ENCODE data around the gene RIMS4. TPM values are rescaled to one million over a fixed set of nuclear protein-coding genes. Genes with fewer than 3 reads are reported as not detected.

The RIMS4 gene
- total and polyA plus RNA-seq, 3 donors from 2014 or later, result 29.7 to 72.1 (median 32.1) TPM

DNA sequence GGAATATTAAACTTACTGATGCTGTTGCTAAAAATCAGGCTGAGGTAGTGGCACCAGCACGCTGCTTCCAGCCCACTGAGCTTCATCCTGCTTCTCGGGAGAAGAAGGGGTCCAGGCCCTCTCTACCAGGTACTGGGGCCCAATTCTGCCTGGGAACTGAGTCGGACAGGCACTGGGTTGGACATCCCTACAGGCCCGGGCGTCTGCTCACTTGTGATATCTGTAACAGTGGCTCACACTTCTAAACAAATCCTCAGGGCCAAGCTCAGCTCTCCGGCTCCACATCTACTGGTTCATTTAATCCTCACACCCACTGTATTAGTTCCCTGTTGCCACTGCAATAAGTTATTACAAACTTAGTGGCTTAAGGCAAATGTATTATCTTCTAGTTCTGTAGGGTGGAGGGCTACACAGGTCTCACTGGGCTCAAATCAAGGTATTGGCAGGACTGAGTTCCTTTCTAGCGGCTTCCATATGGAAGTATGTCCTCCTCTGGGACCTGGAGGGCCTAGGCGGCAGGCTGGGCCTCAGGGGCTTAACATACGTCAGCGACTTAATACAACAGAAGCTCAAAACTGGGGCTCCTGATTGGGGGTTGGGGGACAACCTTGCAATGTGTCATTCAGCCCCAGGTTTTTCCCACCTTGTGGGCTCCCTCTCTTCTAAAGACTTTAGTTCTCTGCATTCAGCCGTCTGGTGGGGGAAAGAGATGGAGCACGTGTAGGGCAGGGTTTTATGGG lies 66.3 kb downstream of the RIMS4 start:
- no peaks in the 10 kb centered on the region for H3K9me3 ChIP-seq
- no peaks in the 10 kb centered on the region for H3K27me3 ChIP-seq
- peaks cover 10% of the 10 kb centered on the region for H3K4me1 ChIP-seq
- intact Hi-C loops (cut with DNase I; ENCODE audit: low total_unique reads), result no loop called here
- H3K4me3 ChIP-seq, result no peak overlapping the region
- no peak overlapping the region for H3K27ac ChIP-seq
- TF ChIP-seq, protein P1, sequence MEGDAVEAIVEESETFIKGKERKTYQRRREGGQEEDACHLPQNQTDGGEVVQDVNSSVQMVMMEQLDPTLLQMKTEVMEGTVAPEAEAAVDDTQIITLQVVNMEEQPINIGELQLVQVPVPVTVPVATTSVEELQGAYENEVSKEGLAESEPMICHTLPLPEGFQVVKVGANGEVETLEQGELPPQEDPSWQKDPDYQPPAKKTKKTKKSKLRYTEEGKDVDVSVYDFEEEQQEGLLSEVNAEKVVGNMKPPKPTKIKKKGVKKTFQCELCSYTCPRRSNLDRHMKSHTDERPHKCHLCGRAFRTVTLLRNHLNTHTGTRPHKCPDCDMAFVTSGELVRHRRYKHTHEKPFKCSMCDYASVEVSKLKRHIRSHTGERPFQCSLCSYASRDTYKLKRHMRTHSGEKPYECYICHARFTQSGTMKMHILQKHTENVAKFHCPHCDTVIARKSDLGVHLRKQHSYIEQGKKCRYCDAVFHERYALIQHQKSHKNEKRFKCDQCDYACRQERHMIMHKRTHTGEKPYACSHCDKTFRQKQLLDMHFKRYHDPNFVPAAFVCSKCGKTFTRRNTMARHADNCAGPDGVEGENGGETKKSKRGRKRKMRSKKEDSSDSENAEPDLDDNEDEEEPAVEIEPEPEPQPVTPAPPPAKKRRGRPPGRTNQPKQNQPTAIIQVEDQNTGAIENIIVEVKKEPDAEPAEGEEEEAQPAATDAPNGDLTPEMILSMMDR (IDR thresholded peaks at IDR 0.05), result no peak
- no peak for TF ChIP-seq POLR2A (IDR thresholded peaks at IDR 0.05)
- no peaks in the 10 kb centered on the region for H3K36me3 ChIP-seq (ENCODE audit: low read depth, missing control alignments)
- 89 to 90% methylated on average over 12 of the region's 12 CpGs for WGBS, 2 donors
- no peak for DNase-seq

GRCh38 chr20:44743080-44743701 lies 67.2 kb downstream of the RIMS4 start:
- Histone ChIP-seq H3K9me3 (no peaks in the 10 kb centered on the region), H3K4me3 (no peak overlapping the region), H3K27me3 (no peaks in the 10 kb centered on the region), H3K4me1 (peaks cover 10% of the 10 kb centered on the region), H3K36me3 (ENCODE audit: low read depth, missing control alignments) (no peaks in the 10 kb centered on the region), H3K27ac (no peak overlapping the region)
- 86% methylated on average over 4 to 7 of the region's 7 CpGs for WGBS, 2 donors
- intact Hi-C loops (cut with DNase I; ENCODE audit: low total_unique reads), result no loop called here
- DNase-seq, result no peak
- TF ChIP-seq, protein P1 (IDR thresholded peaks at IDR 0.05), result no peak
- TF ChIP-seq POLR2A (IDR thresholded peaks at IDR 0.05), result no peak

GRCh38 chr20:44742304-44743079 lies 67.9 kb downstream of the RIMS4 start:
- peaks cover 10% of the 10 kb centered on the region for H3K4me1 ChIP-seq
- H3K36me3 ChIP-seq (ENCODE audit: low read depth, missing control alignments), result no peaks in the 10 kb centered on the region
- no peaks in the 10 kb centered on the region for H3K9me3 ChIP-seq
- no peak for TF ChIP-seq POLR2A (IDR thresholded peaks at IDR 0.05)
- TF ChIP-seq, protein P1 (IDR thresholded peaks at IDR 0.05), result no peak
- no peaks in the 10 kb centered on the region for H3K27me3 ChIP-seq
- no peak overlapping the region for H3K27ac ChIP-seq
- H3K4me3 ChIP-seq, result no peak overlapping the region
- intact Hi-C loops (cut with DNase I; ENCODE audit: low total_unique reads), result no loop called here
- no peak for DNase-seq
- WGBS, 2 donors, result 82 to 83% methylated on average over 6 to 14 of the region's 14 CpGs

- H3K36me3 ChIP-seq (ENCODE audit: low read depth, missing control alignments), result no peaks in the 10 kb centered on the region
- H3K4me3 ChIP-seq, result no peak overlapping the region
- H3K27me3 ChIP-seq, result no peaks in the 10 kb centered on the region
- H3K27ac ChIP-seq, result no peak overlapping the region
- H3K4me1 ChIP-seq, result peaks cover 10% of the 10 kb centered on the region
- WGBS, 2 donors, result 75 to 80% methylated on average over 2 of the region's 2 CpGs
- TF ChIP-seq, protein P1 (IDR thresholded peaks at IDR 0.05), result no peak
- no peak for TF ChIP-seq POLR2A (IDR thresholded peaks at IDR 0.05)
- intact Hi-C loops (cut with DNase I; ENCODE audit: low total_unique reads), result no loop called here
- DNase-seq, result no peak
- no peaks in the 10 kb centered on the region for H3K9me3 ChIP-seq
These were observed 70.4 kb downstream of the RIMS4 start for GRCh38 chr20:44739942-44740341.

Data from testis (tissue), 3 donors.